GM12864 (cell line): ENCODE results near the gene GOLIM4.
"Not testable (repeated sequence)": the region's sequence is repeated elsewhere in the genome, so short reads cannot be mapped to it uniquely, and the experiment has no call there.

Experiments used
- DNase-seq: peaks from one replicate; pipeline ENCODE4 v3.0.0-alpha.2; 2011; ENCODE audit warnings: low read depth
- H3K4me3 ChIP-seq: 2 replicates; pipeline ENCODE4 v1.5.1; 2011; ENCODE audit warnings: mild to moderate bottlenecking, low read depth, low read length, control low read depth
- CTCF ChIP-seq: IDR thresholded peaks from 2 replicates; pipeline ENCODE4 v1.5.1; 2011; ENCODE audit warnings: low read depth, mild to moderate bottlenecking, moderate library complexity, low read length, control low read depth, inconsistent platforms; ENCODE audit errors: missing control alignments

Gene GOLIM4

GRCh38 chr3:168095611-168096209 lies at the start of gene GOLIM4:
TSS of gene GOLIM4 (minus strand) at chr3:168095924. CDS start at chr3:168095285, 639 bp downstream.
- peak within 1 kb of the TSS; percentile 75 for H3K4me3 ChIP-seq
- TF ChIP-seq CTCF: peak; percentile 16
- DNase-seq: peak; percentile 92

- peak; percentile 34 for DNase-seq
- no peak for TF ChIP-seq CTCF
- no peak overlapping the region for H3K4me3 ChIP-seq
These were observed 45.8 kb upstream of the GOLIM4 start for GRCh38 chr3:168141405-168141998.

GRCh38 chr3:168139947-168140346 lies 44.2 kb upstream of the GOLIM4 start:
- DNase-seq: no peak
- H3K4me3 ChIP-seq: no peak overlapping the region
- no peak for TF ChIP-seq CTCF

GRCh38 chr3:168138421-168138820 lies 42.7 kb upstream of the GOLIM4 start:
- no peak overlapping the region for H3K4me3 ChIP-seq
- no peak for DNase-seq
- no peak for TF ChIP-seq CTCF

- H3K4me3 ChIP-seq: no peak overlapping the region
- TF ChIP-seq CTCF: no peak
- no peak for DNase-seq
These were observed 39.2 kb upstream of the GOLIM4 start for GRCh38 chr3:168134931-168135330.

GRCh38 chr3:168130250-168130649 lies 34.5 kb upstream of the GOLIM4 start:
- not testable (repeated sequence) for DNase-seq, H3K4me3 ChIP-seq

- H3K4me3 ChIP-seq, DNase-seq: not testable (repeated sequence)
These were observed 32.7 kb upstream of the GOLIM4 start for GRCh38 chr3:168128463-168128862.

- no peak for TF ChIP-seq CTCF
- H3K4me3 ChIP-seq: no peak overlapping the region
- no peak for DNase-seq
These were observed 31.7 kb upstream of the GOLIM4 start for GRCh38 chr3:168127466-168127865.
